Caco-2 (cell line): ENCODE data around the gene ALDH3B2. TPM values are rescaled to one million over a fixed set of nuclear protein-coding genes. Genes with fewer than 3 reads are reported as not detected.
A peak's percentile ranks its signal among the peaks of the same experiment; 100 is the strongest.

Experiments used
- BruUV-seq: library from RNA; stranded (reverse); fragments of 400-500 nt; replicated peaks from 2 replicates; lab custom pipeline; 2021; lab: Mats Ljungman, UMichigan
- CTCF ChIA-PET: fragments of 300-600 bp; sonication (Branson Sonifier 250); formaldehyde crosslinking; loops from one replicate; lab custom pipeline; 2022; ENCODE audit warnings: antibody characterized with exemption; lab: Charles Lee
- POLR2A ChIA-PET: fragments of 300-600 bp; sonication (Branson Sonifier 250); formaldehyde crosslinking; loops from one replicate; lab custom pipeline; 2022; ENCODE audit warnings: antibody characterized with exemption; lab: Charles Lee
- DNase-seq, 2 experiments: peaks; one replicate each; pipeline versions ENCODE4 v3.0.0 to v3.0.0-alpha.2; 2020 to 2022
- H3K27me3 ChIP-seq: replicated peaks from 2 replicates; pipeline ENCODE4 v1.6.0; 2011; ENCODE audit warnings: low read length; ENCODE audit not compliant: control insufficient read depth, insufficient read depth
- H3K36me3 ChIP-seq: 2 replicates; pipeline ENCODE4 v1.5.1; 2011; ENCODE audit warnings: low read length; ENCODE audit not compliant: control insufficient read depth, insufficient read depth
- H3K4me1 ChIP-seq: fragments of 250-450 bp; sonication (Bioruptor Pico); 2 replicates; pipeline ENCODE4 v1.5.1; 2020; ENCODE audit warnings: mild to moderate bottlenecking
- H3K4me3 ChIP-seq: 2 replicates; pipeline ENCODE4 v1.5.1; 2011; ENCODE audit warnings: low read depth, mild to moderate bottlenecking, control low read depth, low read length
- H3K9me3 ChIP-seq: fragments of 250-450 bp; sonication (Bioruptor Pico); 2 replicates; pipeline ENCODE4 v1.5.1; 2020; ENCODE audit warnings: mild to moderate bottlenecking, moderate library complexity
- H3K27ac Mint-ChIP-seq: one replicate; pipeline ENCODE4 v1.8.0; 2022; ENCODE audit warnings: mixed read lengths; ENCODE audit not compliant: unreplicated experiment
- H3K27me3 Mint-ChIP-seq: one replicate; pipeline ENCODE4 v1.8.0; 2022; ENCODE audit warnings: mixed read lengths; ENCODE audit not compliant: insufficient read depth, unreplicated experiment
- H3K36me3 Mint-ChIP-seq: one replicate; pipeline ENCODE4 v1.8.0; 2022; ENCODE audit warnings: mild to moderate bottlenecking, mixed read lengths; ENCODE audit not compliant: insufficient read depth, unreplicated experiment
- H3K4me1 Mint-ChIP-seq: one replicate; pipeline ENCODE4 v1.8.0; 2022; ENCODE audit warnings: low read depth, mixed read lengths; ENCODE audit not compliant: unreplicated experiment
- H3K4me3 Mint-ChIP-seq: one replicate; pipeline ENCODE4 v1.8.0; 2022; ENCODE audit warnings: mild to moderate bottlenecking, moderate library complexity, mixed read lengths; ENCODE audit not compliant: unreplicated experiment
- H3K9me3 Mint-ChIP-seq: one replicate; pipeline ENCODE4 v1.8.0; 2022; ENCODE audit warnings: mixed read lengths; ENCODE audit not compliant: unreplicated experiment
- CTCF ChIP-seq, 2 experiments: fragments of 200-600 bp in 1 of 2; IDR thresholded peaks; 1 replicate in 1 of 2; 2 replicates in 1 of 2; pipeline versions ENCODE4 v1.5.1 to v1.8.0; 2011 to 2022; ENCODE audit warnings: antibody characterized with exemption in 1 of 2, control low read depth in 1 of 2, inconsistent platforms in 1 of 2, low read depth in 1 of 2, low read length in 1 of 2, mild to moderate bottlenecking in 1 of 2, moderate library complexity in 1 of 2; ENCODE audit not compliant: insufficient read depth in 1 of 2, severe bottlenecking in 1 of 2, unreplicated experiment in 1 of 2
- intact Hi-C: fragments of 100-400 bp; cut with micrococcal nuclease; formaldehyde crosslinking; loops from one replicate; pipeline ENCODE4 v1.10.0; 2022; ENCODE audit not compliant: unreplicated experiment
- total RNA-seq: library from RNA; stranded (reverse); gene quantifications from 2 replicates; pipeline ENCODE4 v1.2.3, GENCODE V29; 2022

Gene ALDH3B2
- total RNA-seq, 1 experiment from 2014 or later = 0.54 TPM

GRCh38 chr11:67613960-67614715 is 60.3 kb downstream of the ALDH3B2 start:
- no TSS peak for BruUV-seq
- Mint-ChIP-seq H3K36me3 (peaks cover 28% of the 10 kb centered on the region), H3K27ac (no peak overlapping the region), H3K27me3 (no peaks in the 10 kb centered on the region), H3K9me3 (no peaks in the 10 kb centered on the region), H3K4me1 (peaks cover 6% of the 10 kb centered on the region), H3K4me3 (no peak overlapping the region)
- no peaks in the 10 kb centered on the region for H3K9me3 ChIP-seq
- peak; percentile 89 to 92 for TF ChIP-seq CTCF (IDR thresholded peaks at IDR 0.05; ENCODE audit: insufficient read depth in 1 of 2, low read depth in 1 of 2, low read length in 1 of 2, severe bottlenecking in 1 of 2, unreplicated experiment in 1 of 2)
- CTCF ChIA-PET = interaction anchor here (0.6 to 2.5 kb wide), 18 partner anchors 9 to 401 kb away, joined by 3 to 36 read pairs (median 4); partner anchors contain the start of genes GSTP1, NUDT8 and PPP1CA
- peaks cover 6% of the 10 kb centered on the region; the same call in 1 of the 2 replicates for H3K36me3 ChIP-seq
- H3K4me1 ChIP-seq = no peaks in the 10 kb centered on the region
- POLR2A ChIA-PET = interaction anchor here (0.5 to 1.3 kb wide), 4 partner anchors 16 to 241 kb away, joined by 3 to 12 read pairs (median 5); partner anchors contain the start of genes CLCF1 and NUDT8
- intact Hi-C loops = loop anchor here (2.0 kb wide), 1 partner anchor 41 kb away; no protein-coding TSS in a partner anchor
- no peak overlapping the region for H3K4me3 ChIP-seq
- no peaks in the 10 kb centered on the region for H3K27me3 ChIP-seq
- peak; percentile 74 to 85 for DNase-seq

- Histone ChIP-seq H3K4me1 (no peaks in the 10 kb centered on the region), H3K36me3 (peaks cover 7% of the 10 kb centered on the region), H3K27me3 (no peaks in the 10 kb centered on the region), H3K4me3 (no peak overlapping the region), H3K9me3 (no peaks in the 10 kb centered on the region)
- DNase-seq = no peak
- peaks cover 35% of the 10 kb centered on the region for H3K36me3 Mint-ChIP-seq
- H3K27me3 Mint-ChIP-seq = no peaks in the 10 kb centered on the region
- BruUV-seq = no TSS peak
- ChIA-PET POLR2A (interaction anchor here (1.1 to 1.3 kb wide), 3 partner anchors 17 to 41 kb away, joined by 4 to 12 read pairs (median 6); partner anchors contain the start of gene NUDT8), CTCF (interaction anchor here (0.5 to 2.5 kb wide), 12 partner anchors 13 to 411 kb away, joined by 3 to 36 read pairs (median 4); partner anchors contain the start of genes GSTP1, NUDT8 and PPP1CA)
- H3K27ac Mint-ChIP-seq = no peak overlapping the region
- intact Hi-C loops = no loop called here
- H3K4me3 Mint-ChIP-seq = no peak overlapping the region
- no peak for TF ChIP-seq CTCF (IDR thresholded peaks at IDR 0.05; ENCODE audit: insufficient read depth in 1 of 2, low read depth in 1 of 2, low read length in 1 of 2, severe bottlenecking in 1 of 2, unreplicated experiment in 1 of 2)
- no peaks in the 10 kb centered on the region for H3K9me3 Mint-ChIP-seq
- peaks cover 6% of the 10 kb centered on the region for H3K4me1 Mint-ChIP-seq
Observed at GRCh38 chr11:67613313-67613959, 61.0 kb downstream of the ALDH3B2 start.

- TF ChIP-seq CTCF (IDR thresholded peaks at IDR 0.05; ENCODE audit: insufficient read depth in 1 of 2, low read depth in 1 of 2, low read length in 1 of 2, severe bottlenecking in 1 of 2, unreplicated experiment in 1 of 2) = no peak
- H3K27me3 Mint-ChIP-seq = no peaks in the 10 kb centered on the region
- H3K4me1 ChIP-seq = 0 out of 2 replicates have a peak, but pooled peaks cover under 1% of the 10 kb centered on the region
- BruUV-seq = no TSS peak
- H3K4me3 Mint-ChIP-seq = no peak overlapping the region
- no peak overlapping the region for H3K27ac Mint-ChIP-seq
- peaks cover 6% of the 10 kb centered on the region for H3K4me1 Mint-ChIP-seq
- POLR2A ChIA-PET = interaction anchor here (0.6 kb wide), 1 partner anchor 17 kb away, joined by 3 read pairs; the partner anchor contains the start of gene NUDT8
- DNase-seq = no peak
- H3K9me3 Mint-ChIP-seq = no peaks in the 10 kb centered on the region
- CTCF ChIA-PET = interaction anchor here (0.5 to 2.2 kb wide), 3 partner anchors 16 to 410 kb away, joined by 7 to 9 read pairs (median 8); partner anchors contain the start of genes GSTP1 and NUDT8
- intact Hi-C loops = no loop called here
- no peaks in the 10 kb centered on the region for H3K9me3 ChIP-seq
- no peak overlapping the region for H3K4me3 ChIP-seq
- peaks cover 11% of the 10 kb centered on the region for H3K36me3 ChIP-seq
- H3K36me3 Mint-ChIP-seq = peaks cover 37% of the 10 kb centered on the region
- H3K27me3 ChIP-seq = no peaks in the 10 kb centered on the region
Observed at GRCh38 chr11:67612751-67613150, 61.7 kb downstream of the ALDH3B2 start.
